ENCODE data around the gene NUDT21.
"Not testable (repeated sequence)": the region's sequence is repeated elsewhere in the genome, so short reads cannot be mapped to it uniquely, and the experiment has no call there.

The NUDT21 gene

GRCh38 chr16:56399486-56399885 lies 51.6 kb downstream of the NUDT21 start:
- Histone ChIP-seq H3K4me1 (ENCODE audit: control insufficient read depth, insufficient read depth, low read length, poor library complexity, severe bottlenecking) (no peaks in the 10 kb centered on the region), H3K27ac (ENCODE audit: low read depth, low read length, severe bottlenecking) (no peak overlapping the region), H3K4me3 (ENCODE audit: extremely low read depth, insufficient read depth, low read length, poor library complexity, severe bottlenecking) (no peak overlapping the region), H3K9me3 (ENCODE audit: control insufficient read depth, low read length) (no peaks in the 10 kb centered on the region), H3K36me3 (ENCODE audit: control insufficient read depth, insufficient read depth, low read length) (peaks cover 47% of the 10 kb centered on the region)
- 80% methylated on average over 1 of the region's 2 CpGs; no CpG with 5 or more reads in 1 of the 2 experiments for WGBS, 2 experiments (ENCODE audit: insufficient coverage in 2 of 2)

- WGBS, 2 experiments (ENCODE audit: insufficient coverage in 2 of 2): no CpG with 5 or more reads among the region's 2 CpGs
- Histone ChIP-seq H3K9me3 (ENCODE audit: control insufficient read depth, low read length) (no peaks in the 10 kb centered on the region), H3K4me1 (ENCODE audit: control insufficient read depth, insufficient read depth, low read length, poor library complexity, severe bottlenecking) (no peaks in the 10 kb centered on the region), H3K36me3 (ENCODE audit: control insufficient read depth, insufficient read depth, low read length) (peaks cover 43% of the 10 kb centered on the region), H3K27ac (ENCODE audit: low read depth, low read length, severe bottlenecking) (no peak overlapping the region), H3K4me3 (ENCODE audit: extremely low read depth, insufficient read depth, low read length, poor library complexity, severe bottlenecking) (no peak overlapping the region)
These were observed 52.1 kb downstream of the NUDT21 start for GRCh38 chr16:56399047-56399446.

- not testable (repeated sequence) for H3K4me3 ChIP-seq (ENCODE audit: extremely low read depth, insufficient read depth, low read length, poor library complexity, severe bottlenecking); H3K9me3 ChIP-seq (ENCODE audit: control insufficient read depth, low read length); H3K4me1 ChIP-seq (ENCODE audit: control insufficient read depth, insufficient read depth, low read length, poor library complexity, severe bottlenecking); H3K27ac ChIP-seq (ENCODE audit: low read depth, low read length, severe bottlenecking)
- WGBS, 2 experiments (ENCODE audit: insufficient coverage in 2 of 2): 80% methylated on average over 1 of the region's 3 CpGs; no CpG with 5 or more reads in 1 of the 2 experiments
- peaks cover 32% of the 10 kb centered on the region for H3K36me3 ChIP-seq (ENCODE audit: control insufficient read depth, insufficient read depth, low read length)
These were observed 54.4 kb downstream of the NUDT21 start for GRCh38 chr16:56396724-56397123.

- H3K4me1 ChIP-seq (ENCODE audit: control insufficient read depth, insufficient read depth, low read length, poor library complexity, severe bottlenecking): no peaks in the 10 kb centered on the region
- no peaks in the 10 kb centered on the region for H3K9me3 ChIP-seq (ENCODE audit: control insufficient read depth, low read length)
- no peak overlapping the region for H3K4me3 ChIP-seq (ENCODE audit: extremely low read depth, insufficient read depth, low read length, poor library complexity, severe bottlenecking)
- peaks cover 55% of the 10 kb centered on the region for H3K36me3 ChIP-seq (ENCODE audit: control insufficient read depth, insufficient read depth, low read length)
- 84 to 95% methylated on average over 2 to 3 of the region's 3 CpGs for WGBS, 2 experiments (ENCODE audit: insufficient coverage in 2 of 2)
- H3K27ac ChIP-seq (ENCODE audit: low read depth, low read length, severe bottlenecking): no peak overlapping the region
These were observed 61.6 kb downstream of the NUDT21 start for GRCh38 chr16:56389554-56389953.

GRCh38 chr16:56388209-56388608 lies 62.9 kb downstream of the NUDT21 start:
- Histone ChIP-seq H3K36me3 (ENCODE audit: control insufficient read depth, insufficient read depth, low read length) (peaks cover 69% of the 10 kb centered on the region), H3K9me3 (ENCODE audit: control insufficient read depth, low read length) (no peaks in the 10 kb centered on the region), H3K27ac (ENCODE audit: low read depth, low read length, severe bottlenecking) (no peak overlapping the region), H3K4me1 (ENCODE audit: control insufficient read depth, insufficient read depth, low read length, poor library complexity, severe bottlenecking) (peaks cover 5% of the 10 kb centered on the region), H3K4me3 (ENCODE audit: extremely low read depth, insufficient read depth, low read length, poor library complexity, severe bottlenecking) (no peak overlapping the region)

GRCh38 chr16:56387396-56387795 lies 63.7 kb downstream of the NUDT21 start:
- 83% methylated on average over 1 of the region's 3 CpGs; no CpG with 5 or more reads in 1 of the 2 experiments for WGBS, 2 experiments (ENCODE audit: insufficient coverage in 2 of 2)
- peaks cover 6% of the 10 kb centered on the region for H3K4me1 ChIP-seq (ENCODE audit: control insufficient read depth, insufficient read depth, low read length, poor library complexity, severe bottlenecking)
- peaks cover 71% of the 10 kb centered on the region for H3K36me3 ChIP-seq (ENCODE audit: control insufficient read depth, insufficient read depth, low read length)
- H3K9me3 ChIP-seq (ENCODE audit: control insufficient read depth, low read length): no peaks in the 10 kb centered on the region
- no peak overlapping the region for H3K27ac ChIP-seq (ENCODE audit: low read depth, low read length, severe bottlenecking)
- H3K4me3 ChIP-seq (ENCODE audit: extremely low read depth, insufficient read depth, low read length, poor library complexity, severe bottlenecking): no peak overlapping the region

GRCh38 chr16:56384074-56384721 lies 66.9 kb downstream of the NUDT21 start:
- H3K4me1 ChIP-seq (ENCODE audit: control insufficient read depth, insufficient read depth, low read length, poor library complexity, severe bottlenecking): peaks cover 6% of the 10 kb centered on the region
- WGBS, 2 experiments (ENCODE audit: insufficient coverage in 2 of 2): 89 to 100% methylated on average over 3 of the region's 4 CpGs
- no peak overlapping the region for H3K27ac ChIP-seq (ENCODE audit: low read depth, low read length, severe bottlenecking)
- no peak overlapping the region for H3K4me3 ChIP-seq (ENCODE audit: extremely low read depth, insufficient read depth, low read length, poor library complexity, severe bottlenecking)
- H3K36me3 ChIP-seq (ENCODE audit: control insufficient read depth, insufficient read depth, low read length): peaks cover 85% of the 10 kb centered on the region
- peaks cover 22% of the 10 kb centered on the region for H3K9me3 ChIP-seq (ENCODE audit: control insufficient read depth, low read length)

GRCh38 chr16:56382901-56383355 lies 68.2 kb downstream of the NUDT21 start:
- Histone ChIP-seq H3K36me3 (ENCODE audit: control insufficient read depth, insufficient read depth, low read length) (peaks cover 85% of the 10 kb centered on the region), H3K27ac (ENCODE audit: low read depth, low read length, severe bottlenecking) (no peak overlapping the region), H3K4me1 (ENCODE audit: control insufficient read depth, insufficient read depth, low read length, poor library complexity, severe bottlenecking) (peaks cover 6% of the 10 kb centered on the region), H3K9me3 (ENCODE audit: control insufficient read depth, low read length) (peaks cover 26% of the 10 kb centered on the region), H3K4me3 (ENCODE audit: extremely low read depth, insufficient read depth, low read length, poor library complexity, severe bottlenecking) (no peak overlapping the region)
- 85 to 88% methylated on average over 3 to 4 of the region's 5 CpGs for WGBS, 2 experiments (ENCODE audit: insufficient coverage in 2 of 2)

- Histone ChIP-seq H3K4me3 (ENCODE audit: extremely low read depth, insufficient read depth, low read length, poor library complexity, severe bottlenecking) (no peak overlapping the region), H3K36me3 (ENCODE audit: control insufficient read depth, insufficient read depth, low read length) (peaks cover 84% of the 10 kb centered on the region), H3K4me1 (ENCODE audit: control insufficient read depth, insufficient read depth, low read length, poor library complexity, severe bottlenecking) (peaks cover 6% of the 10 kb centered on the region), H3K9me3 (ENCODE audit: control insufficient read depth, low read length) (peaks cover 26% of the 10 kb centered on the region), H3K27ac (ENCODE audit: low read depth, low read length, severe bottlenecking) (no peak overlapping the region)
- no CpG with 5 or more reads among the region's 4 CpGs for WGBS, 2 experiments (ENCODE audit: insufficient coverage in 2 of 2)
These were observed 68.7 kb downstream of the NUDT21 start for GRCh38 chr16:56382459-56382858.

- Histone ChIP-seq H3K9me3 (ENCODE audit: control insufficient read depth, low read length) (peaks cover 26% of the 10 kb centered on the region), H3K36me3 (ENCODE audit: control insufficient read depth, insufficient read depth, low read length) (peaks cover 80% of the 10 kb centered on the region)
- WGBS, 2 experiments (ENCODE audit: insufficient coverage in 2 of 2): no CpG with 5 or more reads among the region's 3 CpGs
- not testable (repeated sequence) for H3K4me1 ChIP-seq (ENCODE audit: control insufficient read depth, insufficient read depth, low read length, poor library complexity, severe bottlenecking); H3K4me3 ChIP-seq (ENCODE audit: extremely low read depth, insufficient read depth, low read length, poor library complexity, severe bottlenecking); H3K27ac ChIP-seq (ENCODE audit: low read depth, low read length, severe bottlenecking)
These were observed 70.2 kb downstream of the NUDT21 start for GRCh38 chr16:56380778-56381485.

All from mesodermal cell (in vitro differentiated cells).